ENCODE data around the gene USB1.

Gene USB1

DNA sequence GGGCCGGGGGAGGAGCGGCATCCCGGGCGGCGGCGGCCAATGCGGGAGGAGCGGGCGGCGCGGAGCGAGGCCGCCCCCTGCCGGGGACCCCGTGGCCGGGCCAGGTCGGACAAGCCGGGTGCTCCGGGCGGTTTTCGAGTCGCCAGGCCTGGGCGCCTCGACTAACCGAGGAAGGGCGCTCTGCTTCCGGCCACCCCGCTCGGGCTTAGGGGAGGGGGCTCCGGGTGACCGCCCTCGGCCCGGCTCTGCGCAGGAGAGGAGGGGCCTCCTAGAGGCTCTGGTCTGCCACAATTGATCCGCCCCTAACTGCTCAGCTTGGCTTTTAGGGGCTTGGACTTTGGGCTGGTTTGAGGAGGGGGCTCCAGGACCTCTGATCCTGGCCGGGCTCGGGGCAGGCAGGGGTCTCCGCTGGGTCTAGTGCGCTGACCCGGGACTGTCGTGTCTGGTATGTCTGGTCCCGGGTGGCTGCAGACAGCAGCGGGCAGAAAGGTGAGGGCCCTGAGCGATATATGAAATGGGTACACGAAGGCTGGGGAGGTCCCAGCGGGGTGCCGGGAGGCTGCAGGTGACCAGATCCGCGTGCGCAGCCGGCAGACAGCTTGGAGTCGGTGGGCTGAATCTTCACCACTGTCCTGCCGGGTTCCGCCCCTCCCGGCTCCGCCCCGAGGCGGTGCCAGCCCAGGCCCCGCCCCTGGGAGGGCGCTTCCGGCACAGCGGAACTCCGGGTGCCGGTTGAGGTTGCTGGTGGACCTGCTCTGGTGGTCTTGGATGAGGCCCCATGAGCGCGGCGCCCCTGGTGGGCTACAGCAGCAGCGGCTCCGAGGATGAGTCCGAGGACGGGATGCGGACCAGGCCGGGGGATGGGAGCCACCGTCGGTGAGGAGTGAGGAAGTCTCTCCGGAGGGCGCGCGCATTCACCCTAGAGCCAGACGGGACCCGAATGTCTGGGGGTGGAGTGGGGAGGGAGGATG, at the start of gene USB1:
Gene USB1 (plus strand): TSS at position 702 of the 971 bp plus-strand sequence. CDS start 77 bp downstream, at position 779.
- DNase-seq, result peak; percentile 80

- DNase-seq, result no peak
Measured at GRCh38 chr16:57952909-57953308, 48.3 kb upstream of the USB1 start.

GRCh38 chr16:57953857-57954256, 47.4 kb upstream of the USB1 start:
- no peak for DNase-seq

DNA sequence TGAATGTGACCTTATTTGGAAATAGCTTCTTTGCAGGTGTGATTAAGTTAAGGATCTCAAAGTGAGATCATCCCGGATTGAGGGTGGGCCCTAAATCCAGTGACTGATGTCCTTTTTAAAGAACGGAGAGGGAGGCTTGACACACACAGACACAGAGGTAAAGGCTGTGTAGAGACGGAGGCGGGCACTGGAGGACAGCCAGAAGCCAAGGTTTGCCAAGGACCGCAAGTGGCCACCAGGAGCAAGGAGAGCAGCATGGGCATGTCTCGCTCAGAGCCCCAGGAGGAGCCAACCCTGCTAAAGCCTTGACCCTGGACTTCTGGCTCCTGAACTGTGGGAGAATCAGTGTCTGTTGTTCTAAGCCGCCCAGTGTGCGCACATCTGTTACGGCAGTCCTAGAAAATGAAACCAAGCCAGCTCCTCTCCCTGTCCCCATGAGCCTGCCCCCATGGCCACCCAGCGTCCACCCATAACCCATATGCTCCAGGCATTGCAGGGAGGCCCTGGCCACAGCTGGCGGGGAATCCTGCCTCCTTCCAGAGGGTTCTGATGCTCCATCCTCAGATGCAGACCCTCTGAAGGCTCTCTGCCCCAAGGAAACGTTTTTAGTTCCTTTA, 45.5 kb upstream of the USB1 start:
- no peak for DNase-seq

- DNase-seq, result no peak
Measured at GRCh38 chr16:57956270-57956808, 44.9 kb upstream of the USB1 start.

- no peak for DNase-seq
Measured at GRCh38 chr16:57956924-57957672, 44.1 kb upstream of the USB1 start.

- no peak for DNase-seq
Measured at GRCh38 chr16:57957673-57958392, 43.4 kb upstream of the USB1 start.

DNA sequence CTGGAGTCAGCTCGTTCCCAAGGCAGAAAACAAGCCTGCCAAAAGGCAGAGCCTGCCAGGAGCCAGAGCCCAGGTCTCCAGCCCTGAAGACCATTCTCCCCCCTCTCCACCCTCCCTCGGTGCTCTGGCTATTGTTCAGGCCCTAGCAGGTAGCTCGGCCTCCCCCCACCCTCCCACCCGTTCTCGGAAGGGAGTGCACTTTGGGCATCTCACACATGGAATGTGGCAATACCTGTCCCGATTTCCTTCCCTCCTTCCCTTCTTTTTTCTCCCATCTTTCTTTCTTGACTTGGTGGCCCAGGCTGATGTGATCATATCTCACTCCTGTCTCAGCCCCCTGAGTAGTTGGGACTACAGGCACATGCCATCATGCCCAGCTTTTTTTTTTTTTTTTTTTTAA, 42.7 kb upstream of the USB1 start:
- DNase-seq, result no peak

DNA sequence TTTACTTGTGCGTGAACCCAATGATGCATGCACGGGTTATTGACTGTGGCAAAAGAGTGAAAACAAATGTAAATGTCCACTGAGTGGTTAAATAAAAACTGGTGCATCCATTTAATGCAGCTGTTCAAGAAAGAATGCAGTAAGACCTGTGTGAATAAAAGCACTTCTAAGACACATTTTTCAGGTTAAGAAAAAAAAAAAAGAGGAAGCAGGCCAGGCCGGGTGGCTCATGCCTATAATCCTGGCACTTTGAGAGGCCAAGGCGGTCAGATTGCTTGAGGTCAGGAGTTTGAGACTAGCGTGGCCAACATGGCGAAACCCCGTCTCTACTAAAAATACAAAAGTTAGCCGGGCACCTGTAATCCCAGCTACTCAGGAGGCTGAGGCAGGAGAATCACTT, 42.1 kb upstream of the USB1 start:
- DNase-seq, result no peak

GRCh38 chr16:57959804-57960203, 41.4 kb upstream of the USB1 start:
- no peak for DNase-seq

DNA sequence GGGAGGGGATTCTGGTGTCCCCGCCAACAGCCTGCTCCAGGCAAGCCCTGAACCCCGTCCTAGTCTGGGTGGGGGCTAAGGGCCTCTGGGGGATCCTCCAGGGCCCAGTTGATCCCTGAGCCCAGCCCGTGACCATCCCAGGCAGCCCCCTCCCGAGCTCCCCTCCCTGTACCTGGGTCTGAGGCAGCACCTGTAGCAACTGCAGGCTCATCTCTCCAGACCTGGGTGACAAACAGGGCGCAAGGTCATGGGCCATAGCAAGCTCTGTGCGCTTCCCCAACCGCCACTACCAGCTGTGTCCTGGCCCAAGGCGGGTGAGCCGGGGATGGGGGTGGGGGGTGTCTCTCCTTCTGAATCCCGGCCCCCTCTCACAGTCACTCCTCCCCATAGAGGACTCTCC, 40.9 kb upstream of the USB1 start:
- no peak for DNase-seq

DNA sequence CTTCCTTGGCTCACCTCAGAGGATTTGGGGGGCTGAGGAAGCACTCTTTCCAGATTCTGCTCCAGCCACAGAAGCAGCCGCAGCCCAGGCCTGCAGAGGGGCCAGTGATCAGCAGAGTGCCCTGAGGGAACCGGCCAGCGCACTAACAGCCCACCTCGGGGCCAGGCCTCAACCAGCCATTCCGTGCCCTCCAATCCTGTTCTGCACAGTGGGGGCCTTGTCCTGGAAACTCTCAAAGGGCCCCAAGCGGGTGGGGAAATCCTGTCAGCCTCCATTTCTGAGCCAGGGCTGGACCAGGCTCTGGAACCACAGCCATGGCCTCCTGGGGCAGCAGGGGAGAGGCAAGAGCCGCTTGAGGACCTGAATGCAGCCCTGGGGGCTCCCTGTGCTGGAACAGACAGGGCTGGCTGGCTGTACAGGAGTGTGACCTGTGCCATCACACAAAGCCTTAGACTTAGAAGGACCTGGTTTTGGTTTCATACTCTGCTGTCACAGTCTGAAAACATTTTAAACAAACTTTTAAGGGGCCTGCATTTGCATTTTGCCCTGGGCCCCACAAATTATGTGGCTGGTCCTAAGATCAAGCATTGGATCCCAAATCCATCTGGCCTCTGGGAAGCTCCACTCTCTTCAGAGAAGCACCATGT, 40.3 kb upstream of the USB1 start:
- DNase-seq, result no peak

GRCh38 chr16:57961538-57961937, 39.7 kb upstream of the USB1 start:
- no peak for DNase-seq

DNA sequence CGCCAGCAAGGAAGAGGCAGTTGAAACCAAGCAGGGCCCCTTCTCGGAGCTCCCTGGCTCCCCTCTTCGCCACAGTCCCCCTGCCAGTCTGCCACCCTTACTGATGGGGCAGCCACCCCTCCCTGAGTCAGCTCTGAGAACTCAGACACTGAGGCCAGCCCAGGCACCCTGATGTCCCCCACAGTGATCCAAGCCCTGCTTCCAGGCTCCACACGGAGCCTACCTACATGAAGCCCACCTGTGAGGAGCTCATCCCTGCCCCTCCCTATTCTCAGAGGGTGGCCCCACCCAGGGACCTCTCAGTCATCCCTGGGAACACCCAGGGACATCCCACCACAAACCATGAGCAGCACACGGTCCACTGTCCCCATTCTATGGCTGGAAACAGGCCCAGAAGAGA, 39.2 kb upstream of the USB1 start:
- DNase-seq, result no peak

DNA sequence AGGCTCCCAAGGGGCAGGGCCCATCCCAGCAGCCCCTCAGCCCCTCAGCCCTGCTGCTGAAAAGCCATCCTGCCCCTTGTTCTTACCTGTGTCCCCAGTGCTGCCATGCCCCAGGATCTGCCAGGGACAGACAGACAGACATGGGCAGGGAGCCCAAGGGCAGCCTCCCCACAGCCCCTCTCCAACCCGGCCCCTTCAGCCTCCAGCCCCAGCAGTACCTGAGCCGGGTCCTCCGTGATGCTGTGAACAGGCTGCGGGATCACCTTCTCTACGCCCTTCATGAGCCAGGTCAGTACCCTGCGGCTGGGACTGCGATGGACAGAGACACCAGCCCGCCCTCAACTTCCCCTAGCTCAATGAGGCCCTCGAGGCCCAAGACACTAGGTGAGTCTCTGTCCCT, 38.5 kb upstream of the USB1 start:
- DNase-seq, result no peak

DNA sequence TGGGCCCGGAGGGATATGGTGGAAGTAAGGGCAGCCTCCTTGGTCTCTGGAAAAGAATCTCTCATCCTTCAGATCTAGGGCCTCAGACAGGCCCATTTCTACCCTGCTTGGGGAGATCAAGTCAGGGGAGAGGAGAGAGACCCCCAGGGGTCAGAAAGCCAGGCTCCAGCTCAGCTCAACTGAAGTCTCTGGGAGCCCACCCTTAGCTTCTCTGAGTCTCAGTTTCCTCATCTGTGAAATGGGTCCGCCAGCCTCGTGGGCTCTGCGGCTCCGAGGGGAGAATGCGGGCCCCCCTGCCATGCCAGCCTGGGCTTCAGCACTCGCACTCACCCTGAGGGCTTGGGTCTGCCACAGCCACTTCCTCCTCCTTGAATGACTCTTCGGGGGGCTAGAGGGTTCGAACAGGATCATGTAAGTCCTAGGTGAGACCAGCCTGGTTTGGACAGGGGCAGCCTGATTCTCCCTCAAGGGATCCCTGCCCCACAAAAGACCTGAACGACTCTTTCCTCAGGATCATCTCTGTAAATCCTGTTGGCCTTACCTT, 37.0 kb upstream of the USB1 start:
- DNase-seq, result no peak

GRCh38 chr16:57966204-57966771, 34.9 kb upstream of the USB1 start:
- DNase-seq, result no peak

DNA sequence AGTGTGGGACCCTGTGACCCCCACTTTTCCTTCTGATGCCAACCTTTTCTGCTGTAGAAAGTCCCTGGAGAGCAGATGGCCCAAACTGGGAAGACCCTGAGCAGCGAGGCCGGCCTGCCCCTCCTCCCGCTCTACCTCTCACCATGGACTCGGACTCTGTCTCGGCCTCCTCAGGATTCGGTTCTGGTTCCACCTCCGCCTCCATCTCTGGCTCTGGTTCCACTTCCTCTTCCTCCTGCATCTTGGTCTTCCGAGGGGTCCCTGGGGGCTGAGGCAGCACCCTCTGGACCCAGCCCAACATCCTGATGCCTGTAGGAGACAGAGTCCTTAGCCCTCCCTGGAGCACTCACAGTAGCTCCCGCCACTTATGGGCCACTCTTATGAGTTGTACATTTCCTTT, 34.2 kb upstream of the USB1 start:
- DNase-seq, result no peak

DNA sequence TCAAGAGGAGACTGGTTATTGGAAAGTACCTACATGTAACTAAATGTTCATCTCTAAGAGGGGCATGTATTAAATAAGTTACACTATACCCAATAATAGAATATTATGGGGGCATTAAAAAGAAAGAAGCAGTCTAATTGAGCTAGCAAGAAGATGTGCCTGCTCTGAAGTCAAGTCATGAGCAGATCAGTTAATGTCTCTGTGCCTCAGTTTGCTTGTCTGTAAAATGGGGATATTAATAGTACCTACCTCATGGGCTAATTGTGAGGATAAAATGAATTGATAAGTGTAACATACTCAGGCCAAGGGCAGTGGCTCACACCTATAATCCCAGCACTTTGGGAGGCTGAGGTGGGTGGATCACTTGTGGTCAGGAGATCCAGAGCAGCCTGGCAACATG, 33.3 kb upstream of the USB1 start:
- no peak for DNase-seq

DNA sequence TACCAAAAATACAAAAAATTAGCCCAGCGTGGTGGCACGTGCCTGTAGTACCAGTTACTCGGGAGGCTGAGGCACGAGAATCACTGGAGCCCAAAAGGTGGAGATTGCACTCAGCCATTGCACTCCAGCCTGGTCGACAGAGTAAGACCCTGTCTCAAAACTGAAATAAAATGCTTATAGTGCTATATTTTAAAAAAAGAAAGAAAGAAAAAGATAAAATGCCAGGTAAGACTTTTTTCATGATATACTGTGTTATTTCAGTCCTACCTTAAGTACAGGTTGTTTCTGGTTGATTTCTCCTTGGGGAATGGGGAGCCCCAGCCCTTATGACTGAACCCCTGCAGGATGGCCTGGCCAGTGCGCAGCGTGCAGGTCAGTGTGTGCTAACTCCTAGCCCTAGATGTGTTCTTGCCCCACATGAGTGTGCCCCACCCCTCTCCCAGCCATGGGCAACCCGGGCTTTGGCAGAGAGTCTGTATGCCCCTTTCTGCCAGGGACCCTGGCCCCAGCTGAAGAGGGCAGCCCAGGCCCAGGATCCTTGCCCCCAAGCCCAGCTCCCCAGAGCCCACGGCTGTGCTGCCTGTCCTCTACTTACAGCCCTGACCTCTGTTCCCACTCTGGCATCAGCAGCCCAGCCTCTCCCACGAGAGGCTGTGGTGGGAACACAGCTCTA, 31.6 kb upstream of the USB1 start:
- DNase-seq, result no peak

DNA sequence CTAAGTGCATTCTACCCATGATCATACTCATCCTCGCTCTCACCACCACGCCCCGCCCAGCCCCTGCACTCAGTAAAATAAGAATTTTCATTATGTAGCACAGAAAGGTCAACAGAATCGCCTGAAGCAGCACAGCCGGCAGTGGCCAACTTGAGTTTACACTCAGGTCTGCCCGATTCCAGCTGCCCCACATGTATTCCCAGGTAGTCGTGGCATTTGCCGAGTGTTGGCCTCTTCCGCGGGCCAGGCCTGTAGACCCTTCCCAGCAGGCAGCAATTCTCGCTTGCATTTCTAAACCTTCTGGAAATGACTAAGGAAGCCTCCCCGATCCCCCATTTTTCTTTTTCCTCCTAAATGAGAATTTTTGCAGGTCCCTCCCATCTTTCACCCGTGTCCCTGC, 30.9 kb upstream of the USB1 start:
- no peak for DNase-seq
